Nephron (organoid): ENCODE measurements around the gene UBL3.

Experiments
- H3K27ac Mint-ChIP-seq, 3 experiments: 2 replicates each; pipeline ENCODE4 v1.8.0; 2020; ENCODE audit warnings: mixed read lengths in 3 of 3, mild to moderate bottlenecking in 2 of 3, moderate library complexity in 1 of 3
- H3K27me3 Mint-ChIP-seq: 2 replicates; pipeline ENCODE4 v1.8.0; 2021; ENCODE audit warnings: low read depth, mild to moderate bottlenecking, moderate library complexity, mixed read lengths
- H3K36me3 Mint-ChIP-seq: 2 replicates; pipeline ENCODE4 v1.8.0; 2020; ENCODE audit warnings: low read depth, mixed read lengths
- H3K4me1 Mint-ChIP-seq: 2 replicates; pipeline ENCODE4 v1.8.0; 2020; ENCODE audit warnings: mixed read lengths
- H3K4me3 Mint-ChIP-seq, 3 experiments: 2 replicates each; pipeline ENCODE4 v1.8.0; 2020; ENCODE audit warnings: mild to moderate bottlenecking in 3 of 3, mixed read lengths in 3 of 3, moderate library complexity in 2 of 3
- H3K9me3 Mint-ChIP-seq: 2 replicates; pipeline ENCODE4 v1.8.0; 2020; ENCODE audit warnings: mixed read lengths
- CTCF ChIP-seq, 3 experiments: fragments of 200-600 bp; sonication (generic); IDR thresholded peaks; one replicate each; pipeline ENCODE4 v1.5.0; 2021; ENCODE audit warnings: antibody characterized with exemption in 3 of 3; ENCODE audit not compliant: unreplicated experiment in 3 of 3

Gene UBL3

DNA sequence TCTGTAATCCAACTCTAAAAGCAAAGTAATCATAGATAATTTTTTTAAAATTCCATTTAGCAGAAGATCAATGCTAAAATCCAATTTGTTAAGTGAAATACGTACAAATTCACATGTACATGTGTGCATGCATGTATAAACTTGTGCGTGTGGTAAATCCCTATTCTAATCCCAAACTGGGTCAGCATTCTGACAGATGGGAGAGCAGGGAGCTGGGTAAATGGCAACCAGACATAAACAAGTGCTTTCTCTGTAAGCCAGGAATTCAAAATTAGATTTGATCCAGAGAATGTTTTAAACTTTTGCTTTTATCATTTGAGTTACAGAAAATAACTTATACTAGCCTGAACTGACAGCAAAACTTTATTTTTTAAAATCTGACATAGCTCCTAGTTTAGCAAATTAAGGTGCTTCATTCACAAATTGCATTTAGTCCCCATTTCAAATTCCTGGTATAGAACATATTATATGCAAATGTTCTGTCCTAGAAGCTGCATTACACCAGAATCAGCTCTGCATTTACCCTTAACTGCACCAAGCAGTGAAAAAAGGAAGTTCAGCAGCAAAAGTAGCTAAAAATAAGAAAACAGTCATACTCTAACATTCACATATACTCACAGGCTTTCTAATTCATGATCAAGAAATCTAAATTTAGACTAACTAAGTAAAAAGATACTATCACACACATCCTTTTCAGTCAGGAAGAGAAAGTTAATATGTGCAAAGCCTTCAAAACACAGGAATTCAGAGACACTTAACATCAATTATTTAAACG, 32.6 kb downstream of the UBL3 start:
- Mint-ChIP-seq H3K4me1 (peaks cover 19% of the 10 kb centered on the region), H3K9me3 (no peaks in the 10 kb centered on the region), H3K4me3 (no peak overlapping the region), H3K36me3 (peaks cover 3% of the 10 kb centered on the region), H3K27ac (peak overlapping the region in 1 of 3 experiments; percentile 22), H3K27me3 (no peaks in the 10 kb centered on the region)
- no peak for TF ChIP-seq CTCF (IDR thresholded peaks at IDR 0.05; ENCODE audit: unreplicated experiment in 3 of 3)

DNA sequence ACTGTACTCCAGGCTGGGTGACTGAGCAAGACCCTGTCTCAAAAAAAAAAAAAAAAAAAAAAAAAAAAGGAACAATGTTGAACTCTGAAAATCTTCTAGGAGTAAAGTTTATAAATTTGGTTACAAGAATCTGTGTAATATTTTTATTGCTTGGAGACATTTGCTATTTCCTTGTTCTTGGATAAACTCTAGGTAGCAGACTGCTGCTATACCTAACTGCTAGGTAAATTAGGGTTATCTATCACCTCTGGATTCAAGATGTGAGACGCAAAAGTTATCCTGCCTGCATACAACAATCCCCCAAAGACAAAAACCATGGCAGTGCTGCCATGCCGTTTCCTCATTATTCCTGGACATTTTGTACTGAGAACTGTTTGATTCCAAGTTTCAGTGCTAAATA, 33.7 kb downstream of the UBL3 start:
- no peak overlapping the region for H3K27ac Mint-ChIP-seq
- H3K4me1 Mint-ChIP-seq: peaks cover 24% of the 10 kb centered on the region
- no peaks in the 10 kb centered on the region for H3K9me3 Mint-ChIP-seq
- no peaks in the 10 kb centered on the region for H3K36me3 Mint-ChIP-seq
- no peaks in the 10 kb centered on the region for H3K27me3 Mint-ChIP-seq
- no peak overlapping the region for H3K4me3 Mint-ChIP-seq
- no peak for TF ChIP-seq CTCF (IDR thresholded peaks at IDR 0.05; ENCODE audit: unreplicated experiment in 3 of 3)

DNA sequence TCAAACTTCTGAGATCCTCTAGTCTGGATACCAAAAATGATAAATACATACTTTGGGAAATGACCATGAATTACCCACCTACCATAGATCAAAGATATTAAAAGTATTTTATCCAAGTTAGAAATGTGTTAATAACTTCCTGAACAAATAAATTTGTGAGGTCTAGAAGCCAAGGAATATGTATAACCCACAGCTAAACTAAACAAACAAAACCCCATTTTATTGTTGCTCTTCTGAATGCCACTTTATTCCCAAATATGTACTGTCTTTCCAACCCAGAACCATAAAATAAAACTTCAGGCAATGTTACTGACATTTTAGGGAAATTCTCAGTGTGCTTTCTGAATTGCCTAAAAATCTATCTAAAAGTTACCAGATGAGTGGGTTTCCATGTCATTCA, 35.1 kb downstream of the UBL3 start:
- Mint-ChIP-seq H3K27me3 (no peaks in the 10 kb centered on the region), H3K4me1 (peaks cover 26% of the 10 kb centered on the region), H3K36me3 (no peaks in the 10 kb centered on the region), H3K9me3 (no peaks in the 10 kb centered on the region), H3K4me3 (no peak overlapping the region), H3K27ac (no peak overlapping the region)
- TF ChIP-seq CTCF (IDR thresholded peaks at IDR 0.05; ENCODE audit: unreplicated experiment in 3 of 3): no peak

DNA sequence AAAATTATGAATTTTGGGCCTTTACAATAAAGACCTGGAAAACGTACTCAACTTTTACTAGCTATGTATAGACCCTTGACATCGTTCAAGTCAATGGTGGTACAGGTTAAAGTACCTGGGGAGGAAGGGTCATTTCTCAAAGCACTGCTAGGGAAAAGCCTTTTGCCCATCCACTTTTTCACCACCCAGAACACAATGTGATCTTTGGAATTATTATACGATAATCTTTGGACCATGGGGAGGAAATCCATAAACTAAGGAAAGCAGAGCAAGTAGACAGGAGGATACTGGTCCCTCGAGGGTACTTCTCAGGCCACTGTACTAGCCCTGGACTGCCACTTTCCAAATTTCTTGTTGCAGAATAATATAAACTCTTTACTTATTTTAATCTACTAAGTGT, 39.5 kb downstream of the UBL3 start:
- no peaks in the 10 kb centered on the region for H3K9me3 Mint-ChIP-seq
- TF ChIP-seq CTCF (IDR thresholded peaks at IDR 0.05; ENCODE audit: unreplicated experiment in 3 of 3): no peak
- no peak overlapping the region for H3K27ac Mint-ChIP-seq

DNA sequence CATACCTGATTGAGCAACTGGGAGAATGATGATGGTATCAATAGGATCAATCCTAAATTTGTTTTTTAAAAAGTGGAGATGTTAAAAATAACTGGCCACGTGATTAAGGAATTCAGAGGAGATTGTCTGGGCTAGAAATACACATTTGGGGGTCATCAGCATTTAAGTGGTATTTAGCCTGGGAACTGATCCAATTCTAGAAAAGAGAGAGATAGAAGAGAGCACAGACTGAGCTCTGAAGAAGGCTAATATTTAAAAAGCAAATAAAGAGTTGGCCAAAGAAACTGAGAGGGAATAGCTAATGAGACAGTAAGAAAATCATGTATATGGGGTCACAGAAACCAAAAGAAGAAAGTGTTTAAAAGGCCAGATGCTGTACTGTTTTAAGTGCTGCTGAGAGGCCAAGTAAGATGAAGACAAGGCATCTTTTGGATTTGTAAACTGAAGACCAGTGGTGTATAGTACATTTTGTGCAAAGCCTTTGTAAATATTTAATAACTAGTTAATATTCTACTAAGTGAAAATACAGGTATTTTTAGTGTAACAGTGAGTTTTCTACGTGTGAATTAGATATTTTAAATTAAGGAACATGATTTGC, 40.2 kb downstream of the UBL3 start:
- no peak overlapping the region for H3K4me3 Mint-ChIP-seq
- no peaks in the 10 kb centered on the region for H3K9me3 Mint-ChIP-seq
- peaks cover 21% of the 10 kb centered on the region for H3K4me1 Mint-ChIP-seq
- H3K36me3 Mint-ChIP-seq: no peaks in the 10 kb centered on the region
- H3K27ac Mint-ChIP-seq: peak overlapping the region; percentile 5 to 43 (median 41)
- no peaks in the 10 kb centered on the region for H3K27me3 Mint-ChIP-seq
- TF ChIP-seq CTCF (IDR thresholded peaks at IDR 0.05; ENCODE audit: unreplicated experiment in 3 of 3): no peak

More for the DNA sequence above, 39.5 kb downstream of the UBL3 start:
- H3K4me1 Mint-ChIP-seq: peaks cover 21% of the 10 kb centered on the region
- no peaks in the 10 kb centered on the region for H3K27me3 Mint-ChIP-seq
- H3K4me3 Mint-ChIP-seq: no peak overlapping the region
- no peaks in the 10 kb centered on the region for H3K36me3 Mint-ChIP-seq

GRCh38 chr13:29808264-29808663, 42.2 kb downstream of the UBL3 start:
- no peak overlapping the region for H3K27ac Mint-ChIP-seq
- no peak for TF ChIP-seq CTCF (IDR thresholded peaks at IDR 0.05; ENCODE audit: unreplicated experiment in 3 of 3)
- no peaks in the 10 kb centered on the region for H3K9me3 Mint-ChIP-seq
- H3K27me3 Mint-ChIP-seq: no peaks in the 10 kb centered on the region
- H3K36me3 Mint-ChIP-seq: no peaks in the 10 kb centered on the region
- no peak overlapping the region for H3K4me3 Mint-ChIP-seq
- H3K4me1 Mint-ChIP-seq: peaks cover 21% of the 10 kb centered on the region
